Activated CD4-positive, alpha-beta T cell treated with anti-CD3 and anti-CD28 coated beads, Interleukin-2, amount 50 U/mL, for 4 hours (primary cell): ENCODE measurements around the gene STXBP6.
"Not testable (repeated sequence)": the region's sequence is repeated elsewhere in the genome, so short reads cannot be mapped to it uniquely, and the experiment has no call there.

Experiments used
- DNase-seq, 2 experiments: peaks; one replicate each; pipeline ENCODE4 v3.0.0-alpha.2; 2020

The STXBP6 gene

GRCh38 chr14:24817212-24818057, 232.5 kb downstream of the STXBP6 start:
- DNase-seq: no peak

DNA sequence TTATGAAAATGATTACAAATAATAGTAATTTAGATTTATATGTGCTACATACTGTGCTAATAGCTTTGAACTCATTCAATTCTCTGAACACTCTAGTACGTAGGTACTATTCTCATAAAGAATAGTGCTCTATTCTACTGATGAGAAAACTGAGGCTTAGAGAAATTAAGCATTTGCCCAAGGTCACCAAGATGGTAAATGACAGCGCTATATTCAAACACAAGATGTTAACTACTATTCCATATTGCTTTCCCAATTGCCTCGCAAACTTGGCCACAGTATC, 233.1 kb downstream of the STXBP6 start:
- no peak for DNase-seq

DNA sequence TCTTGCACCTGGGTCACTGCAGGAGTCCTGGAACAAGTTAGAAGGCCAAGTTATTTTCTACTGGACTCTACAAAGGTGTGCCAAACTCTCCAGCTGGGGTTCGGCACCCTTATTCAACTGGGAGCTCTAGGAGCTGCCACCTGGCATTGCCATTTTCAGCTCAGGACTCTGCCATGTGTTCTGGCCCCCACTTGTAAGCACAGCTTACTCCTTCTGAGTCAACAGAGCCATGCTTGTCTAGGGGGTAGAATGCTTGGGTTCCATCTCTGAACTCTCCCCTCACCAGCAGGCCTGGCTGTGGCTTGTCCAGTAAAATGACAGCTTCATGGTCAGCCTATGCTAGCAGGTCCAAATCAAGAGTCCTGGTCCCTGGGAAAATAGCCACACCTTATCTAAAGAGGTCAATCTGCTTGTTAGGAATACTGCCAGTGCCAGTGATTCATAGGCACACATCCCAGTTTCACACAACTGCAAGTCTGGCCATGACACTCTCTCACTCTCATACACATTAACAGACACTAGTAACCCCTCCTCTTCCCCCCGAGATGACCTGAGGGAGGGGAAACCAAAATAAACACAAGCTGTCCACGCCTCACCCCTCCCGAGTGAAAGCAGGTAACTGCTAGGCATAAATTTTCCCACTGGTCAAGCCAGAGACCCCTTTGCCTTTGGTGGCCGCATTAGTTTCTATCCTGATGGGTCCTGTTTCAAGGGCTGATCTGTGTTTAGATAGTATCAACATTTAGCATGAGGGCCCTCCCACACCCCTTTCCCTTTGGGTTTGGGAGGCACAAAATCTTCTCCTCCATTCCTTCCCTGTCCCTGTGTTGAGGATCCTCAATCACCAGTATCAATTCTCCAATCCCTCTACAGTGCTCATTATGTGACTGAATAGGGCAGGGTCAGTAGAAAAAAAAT, 233.7 kb downstream of the STXBP6 start:
- DNase-seq: no peak

DNA sequence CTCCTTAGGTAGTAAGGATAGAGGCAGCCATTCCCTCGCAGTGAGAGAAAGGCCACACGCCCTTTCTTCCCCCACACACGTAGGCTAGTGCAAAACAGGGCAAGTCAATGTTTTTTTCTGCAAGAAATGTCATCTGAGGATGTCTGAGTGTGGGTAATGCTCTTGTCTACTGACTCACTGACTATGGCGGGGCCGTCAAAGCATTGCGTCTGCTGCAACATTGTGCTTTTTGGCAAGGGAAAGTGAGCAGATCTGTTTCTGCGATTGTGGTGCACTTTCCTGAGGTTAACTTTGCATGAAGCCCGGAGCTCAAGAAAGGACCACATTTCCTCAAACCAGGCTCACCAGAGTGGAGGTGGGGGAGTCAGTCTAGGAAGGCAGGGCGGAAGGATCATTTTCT, 234.4 kb downstream of the STXBP6 start:
- DNase-seq: no peak

DNA sequence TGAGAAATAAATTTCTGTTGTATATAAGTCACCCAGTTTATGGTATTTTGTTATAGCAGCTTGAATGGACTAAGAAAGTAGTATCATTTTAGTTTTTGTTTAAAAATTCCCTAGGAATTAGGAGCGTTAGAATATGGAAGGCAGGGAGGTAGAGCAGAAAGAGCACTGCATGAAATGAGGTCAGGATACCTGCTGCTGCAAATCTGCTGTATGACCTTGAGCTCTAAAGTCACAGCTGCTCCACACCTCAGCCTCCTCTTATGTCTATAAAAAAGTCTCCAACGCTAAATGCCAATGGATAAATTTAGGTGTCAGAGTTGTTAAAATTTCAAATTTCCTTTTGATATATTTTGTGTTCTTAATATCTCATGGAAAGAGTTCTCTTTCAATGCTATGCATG, 235.0 kb downstream of the STXBP6 start:
- no peak for DNase-seq

DNA sequence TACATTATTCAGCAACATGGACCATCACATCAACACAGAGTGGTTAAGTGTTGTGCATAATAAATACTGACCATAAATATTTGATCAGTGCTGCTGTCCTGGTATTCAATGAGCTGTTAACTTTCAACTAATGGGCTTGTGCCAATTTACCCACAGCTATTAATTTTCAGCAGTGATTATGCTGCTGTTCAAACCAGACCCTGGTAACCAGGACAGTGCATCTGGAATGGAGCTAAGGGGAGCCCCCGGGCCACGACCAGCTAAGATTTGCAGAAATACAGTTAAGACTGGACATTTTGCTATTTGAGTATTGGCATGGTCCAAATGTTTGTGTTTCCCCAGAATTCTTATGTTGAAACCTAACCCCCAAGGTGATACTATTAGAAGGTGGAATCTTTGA, 235.6 kb downstream of the STXBP6 start:
- DNase-seq: no peak

DNA sequence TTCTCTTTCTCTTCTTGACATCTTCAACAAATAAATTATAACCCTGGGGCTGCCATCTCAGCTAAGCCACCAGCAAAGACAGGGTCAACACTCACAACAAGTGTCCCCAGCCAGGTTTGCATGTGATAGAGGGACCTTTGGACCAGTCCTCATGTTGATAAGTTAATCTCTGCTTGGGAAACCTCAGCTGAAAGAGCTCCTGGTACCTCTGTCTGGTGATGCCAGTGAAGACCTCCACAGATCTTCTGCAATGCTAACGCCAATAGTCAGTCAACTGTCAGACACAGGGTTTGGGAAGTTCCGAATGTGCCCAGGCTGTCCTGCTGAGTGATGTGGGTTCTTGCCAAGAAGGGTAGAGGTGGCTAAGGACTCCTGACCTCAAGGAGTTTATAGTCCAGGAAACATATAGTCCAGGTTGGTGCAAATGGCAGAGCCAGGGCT, 236.1 kb downstream of the STXBP6 start:
- no peak for DNase-seq

- no peak for DNase-seq
Observed at GRCh38 chr14:24813089-24813815, 236.7 kb downstream of the STXBP6 start.

- DNase-seq: no peak
Observed at GRCh38 chr14:24809135-24809534, 240.8 kb downstream of the STXBP6 start.

DNA sequence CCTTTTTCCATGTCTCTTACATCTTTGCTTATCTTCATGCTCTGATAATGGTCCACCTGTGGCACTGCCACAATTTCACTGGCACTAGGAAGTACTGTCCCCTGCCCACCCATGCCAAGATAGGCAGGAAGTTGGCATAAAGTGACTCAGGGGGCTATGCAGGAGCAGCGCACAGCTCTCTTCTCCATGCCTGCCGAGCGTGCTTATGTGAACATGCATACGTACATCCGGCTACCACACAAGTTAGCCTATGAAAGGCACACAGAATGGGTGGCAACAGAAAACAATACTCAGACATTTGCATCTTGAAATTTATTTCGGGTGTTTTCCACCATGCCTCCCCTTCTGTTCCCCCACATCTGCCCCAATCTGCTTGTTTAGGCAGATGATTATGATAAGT, 241.5 kb downstream of the STXBP6 start:
- no peak for DNase-seq

- no peak for DNase-seq
Observed at GRCh38 chr14:24806061-24806678, 243.8 kb downstream of the STXBP6 start.

DNA sequence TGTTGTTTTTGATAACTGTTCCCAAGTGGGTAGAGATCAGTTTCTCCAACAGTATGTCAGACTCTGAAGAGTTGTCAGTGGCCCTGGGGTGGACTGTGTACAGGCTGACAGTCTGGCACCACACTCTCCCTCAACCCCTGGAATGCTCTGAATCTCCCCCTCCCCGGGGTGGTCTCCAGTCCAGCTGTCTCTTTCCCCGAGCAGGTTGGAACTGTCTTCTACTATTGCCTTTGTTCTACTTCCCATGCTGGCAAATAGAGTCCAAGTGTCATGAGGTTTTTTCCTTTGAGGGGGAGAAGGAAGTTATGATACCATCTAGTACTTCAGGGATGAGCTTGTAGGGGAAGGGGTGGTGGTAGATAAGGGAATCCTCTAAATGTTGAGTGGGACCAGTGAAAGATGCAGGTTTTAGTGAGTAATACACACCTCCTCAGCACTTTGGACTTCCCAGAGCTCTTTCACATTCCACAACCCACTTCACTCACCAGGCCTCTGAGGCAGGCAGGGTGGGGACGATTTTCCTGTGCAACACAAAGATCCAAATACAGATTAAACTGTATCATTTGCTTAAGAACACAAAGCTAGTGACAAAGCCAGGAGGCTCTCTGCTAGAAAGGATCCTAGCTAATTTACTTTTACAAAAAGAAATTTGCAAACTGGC, 245.3 kb downstream of the STXBP6 start:
- no peak for DNase-seq

- no peak for DNase-seq
Observed at GRCh38 chr14:24803933-24804494, 245.9 kb downstream of the STXBP6 start.

- DNase-seq: not testable (repeated sequence)
Observed at GRCh38 chr14:24803426-24803825, 246.5 kb downstream of the STXBP6 start.

DNA sequence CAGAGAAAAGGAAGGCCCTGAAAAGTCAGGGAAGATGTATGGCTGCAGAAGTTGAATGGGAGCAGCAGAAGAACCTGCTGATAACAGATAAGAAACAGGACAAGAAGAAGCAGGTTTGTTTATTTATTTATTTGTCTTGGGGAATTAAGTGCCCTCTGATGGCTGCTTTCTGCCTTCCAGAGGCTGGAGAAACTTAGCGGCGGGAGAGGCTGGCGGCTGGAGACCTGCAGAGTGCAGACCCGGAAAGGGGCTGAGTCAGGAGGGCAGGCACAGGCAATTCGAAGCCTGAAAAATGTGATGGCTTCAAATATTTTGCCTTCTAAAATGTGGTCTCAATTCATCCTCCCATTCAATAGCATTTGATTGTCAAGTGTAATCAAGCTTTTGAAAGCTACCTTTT, 247.7 kb downstream of the STXBP6 start:
- no peak for DNase-seq

DNA sequence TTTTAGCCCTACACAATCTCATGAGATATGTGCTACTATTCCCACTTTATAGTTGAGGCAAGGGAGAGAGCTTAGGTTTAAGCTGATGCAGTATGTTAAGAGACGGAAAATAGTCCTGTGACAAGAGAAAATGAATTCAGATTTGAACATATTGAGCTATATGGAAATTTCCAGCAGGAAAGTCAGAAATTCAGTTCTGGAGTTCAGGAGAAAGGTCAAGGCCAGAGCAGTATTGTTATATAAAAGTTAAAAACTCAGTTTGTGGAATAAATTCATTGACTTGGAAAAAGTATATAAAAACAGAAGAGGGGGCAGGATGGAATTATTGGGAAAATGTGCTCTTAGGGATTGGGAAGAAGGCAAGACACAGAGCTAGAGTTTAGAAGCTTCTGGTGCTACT, 248.9 kb downstream of the STXBP6 start:
- no peak for DNase-seq

- no peak for DNase-seq
Observed at GRCh38 chr14:24798911-24799462, 251.0 kb downstream of the STXBP6 start.

DNA sequence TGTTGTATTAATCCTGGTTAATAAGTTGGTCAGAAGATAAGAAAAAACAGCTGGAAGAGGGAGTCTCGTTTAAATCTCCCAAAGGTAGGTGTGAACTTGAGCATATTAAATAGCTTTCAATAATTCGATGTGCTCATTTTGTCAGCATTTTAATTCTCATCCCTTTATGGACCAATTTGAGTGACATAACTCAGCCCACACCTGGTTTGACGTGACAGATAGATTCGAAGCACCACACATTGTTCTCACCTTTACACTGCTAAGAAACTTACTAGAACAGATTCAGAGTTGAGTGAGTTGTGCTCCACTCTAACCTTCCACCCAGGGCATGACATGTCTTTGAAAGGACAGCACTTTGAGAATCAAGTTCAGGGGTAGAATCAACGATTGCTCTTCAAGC, 254.5 kb downstream of the STXBP6 start:
- DNase-seq: no peak

DNA sequence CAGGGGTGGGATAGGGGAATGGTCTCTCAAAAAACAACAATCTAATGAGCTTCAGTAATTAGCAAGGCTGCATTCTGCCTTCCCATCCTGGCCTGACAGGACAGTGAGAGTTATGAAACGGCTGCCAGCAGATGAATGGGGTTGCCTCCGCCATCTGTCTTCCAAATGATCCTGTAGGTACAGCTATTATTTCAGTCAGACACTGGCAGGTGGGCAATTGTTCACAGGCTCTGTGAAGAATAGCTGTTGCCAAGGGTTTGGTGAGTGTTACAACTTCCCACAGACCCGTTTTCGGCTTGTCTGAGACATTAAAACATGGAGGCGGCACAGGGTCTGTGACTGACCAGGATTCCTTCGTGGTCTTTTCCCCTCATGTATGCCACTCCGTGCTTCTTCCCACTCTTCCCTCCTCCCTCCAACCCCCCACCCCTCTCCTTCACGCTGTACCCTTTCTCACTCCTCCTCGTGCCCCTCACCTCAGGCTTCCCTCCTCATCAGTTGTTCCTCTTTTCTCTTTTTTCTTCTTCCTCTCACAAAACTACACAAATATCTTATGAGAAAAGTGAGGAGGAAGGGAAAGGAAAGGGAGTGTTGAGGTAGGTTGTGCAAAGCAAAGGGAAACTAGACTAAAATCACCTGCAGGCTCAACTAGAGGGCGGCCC, 255.2 kb downstream of the STXBP6 start:
- DNase-seq: no peak

DNA sequence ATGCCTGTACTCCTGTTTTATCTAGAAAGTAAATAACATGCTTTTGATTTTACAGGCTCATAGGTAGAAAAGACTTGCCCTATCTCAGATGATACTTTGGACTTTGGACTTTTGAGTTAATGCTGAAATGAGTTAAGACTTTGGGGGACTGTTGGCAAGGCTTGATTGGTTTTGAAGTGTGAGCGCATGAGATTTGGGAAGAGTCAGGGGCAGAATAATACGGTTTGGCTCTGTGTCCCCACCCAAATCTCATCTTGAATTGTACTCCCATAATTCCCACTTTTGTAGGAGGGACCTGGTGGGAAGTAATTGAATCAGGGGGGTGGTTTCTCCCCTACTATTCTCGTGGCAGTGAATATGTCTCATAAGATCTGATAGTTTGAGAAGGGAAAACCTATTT, 259.8 kb downstream of the STXBP6 start:
- no peak for DNase-seq

DNA sequence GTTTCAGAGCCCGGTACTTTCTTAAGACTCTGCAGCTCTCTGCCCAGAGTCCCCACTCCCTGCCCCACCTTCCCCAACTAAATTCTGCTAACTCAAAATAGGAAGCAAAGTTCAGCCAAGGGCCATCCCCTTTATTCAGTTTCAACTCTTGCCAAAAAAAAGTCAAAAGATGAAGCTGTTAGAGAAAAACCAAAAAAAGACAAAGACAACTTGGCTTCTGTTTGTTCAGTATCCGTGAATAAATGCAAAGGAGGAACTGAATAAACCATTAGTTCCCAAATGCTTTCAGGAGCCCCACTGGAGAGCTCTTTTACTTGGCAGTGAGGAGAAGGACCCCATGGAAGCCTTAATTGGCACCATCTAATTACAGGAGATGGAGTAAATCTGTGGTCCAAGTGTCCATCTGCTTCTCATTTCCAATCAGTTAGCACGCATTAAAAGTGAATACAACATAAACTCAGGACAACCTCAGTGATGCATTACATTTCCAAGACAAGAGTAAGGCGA, 260.5 kb downstream of the STXBP6 start:
- DNase-seq: no peak
